Loucy (cell line): Measurements from ENCODE around the gene ZNF679.

Experiments
- H2AFZ ChIP-seq: fragments of 200-600 bp; sonication (generic); 2 replicates; pipeline ENCODE4 v1.6.0; 2016; ENCODE audit warnings: antibody characterized with exemption, mild to moderate bottlenecking, low read length, moderate library complexity
- H3F3A ChIP-seq: fragments of 200-600 bp; 2 replicates; pipeline ENCODE4 v1.6.0; 2016; ENCODE audit warnings: antibody characterized with exemption, low read depth, mild to moderate bottlenecking
- H3K27me3 ChIP-seq: fragments of 200-600 bp; sonication (generic); 2 replicates; pipeline ENCODE4 v1.6.1; 2014; ENCODE audit warnings: low read length, mild to moderate bottlenecking; ENCODE audit not compliant: insufficient read depth, poor library complexity, severe bottlenecking
- H3K36me3 ChIP-seq: fragments of 200-600 bp; sonication (generic); 2 replicates; pipeline ENCODE4 v1.6.1; 2016; ENCODE audit warnings: low read length; ENCODE audit not compliant: insufficient read depth
- H3K4me1 ChIP-seq: fragments of 200-600 bp; sonication (generic); 2 replicates; pipeline ENCODE4 v1.5.1; 2014; ENCODE audit warnings: low read length, mild to moderate bottlenecking; ENCODE audit not compliant: insufficient read depth, poor library complexity, severe bottlenecking
- H3K4me2 ChIP-seq: fragments of 200-600 bp; sonication (generic); 2 replicates; pipeline ENCODE4 v1.6.0; 2014; ENCODE audit warnings: antibody characterized with exemption, low read length, low read depth, mild to moderate bottlenecking; ENCODE audit not compliant: poor library complexity, severe bottlenecking
- H3K4me3 ChIP-seq: fragments of 200-600 bp; sonication (generic); 2 replicates; pipeline ENCODE4 v1.5.1; 2014; ENCODE audit warnings: low read length, mild to moderate bottlenecking, mixed read lengths; ENCODE audit not compliant: poor library complexity, severe bottlenecking
- H3K79me2 ChIP-seq: fragments of 200-600 bp; sonication (generic); 2 replicates; pipeline ENCODE4 v1.6.1; 2014; ENCODE audit warnings: low read length; ENCODE audit not compliant: insufficient read depth
- H3K9ac ChIP-seq: fragments of 200-600 bp; sonication (generic); 2 replicates; pipeline ENCODE4 v1.6.0; 2014; ENCODE audit warnings: mild to moderate bottlenecking, low read depth, low read length, moderate library complexity; ENCODE audit not compliant: poor library complexity, severe bottlenecking
- H3K9me2 ChIP-seq: fragments of 200-600 bp; sonication (generic); replicated peaks from 2 replicates; pipeline ENCODE4 v1.6.1; 2016; ENCODE audit warnings: low read depth, low read length, mixed read lengths
- H3K9me3 ChIP-seq: fragments of 200-600 bp; sonication (generic); 2 replicates; pipeline ENCODE4 v1.6.1; 2014; ENCODE audit warnings: mild to moderate bottlenecking, antibody characterized with exemption, low read length, low read depth; ENCODE audit not compliant: insufficient read depth
- H4K20me1 ChIP-seq: fragments of 200-600 bp; sonication (generic); 2 replicates; pipeline ENCODE4 v1.6.0; 2014; ENCODE audit warnings: antibody characterized with exemption, low read length, mild to moderate bottlenecking; ENCODE audit not compliant: insufficient read depth, poor library complexity, severe bottlenecking
- EZH2phosphoT487 ChIP-seq: fragments of 200-600 bp; IDR thresholded peaks from 2 replicates; pipeline ENCODE4 v1.6.1; 2018; ENCODE audit warnings: antibody characterized with exemption, mild to moderate bottlenecking, moderate library complexity, borderline replicate concordance
- TF ChIP-seq, protein P1 (sequence below): fragments of 200-600 bp; sonication (generic); conservative IDR thresholded peaks from 2 replicates; pipeline ENCODE4 v1.5.1; 2014; ENCODE audit warnings: mild to moderate bottlenecking, antibody characterized with exemption, low read length

Gene ZNF679

GRCh38 chr7:64310426-64310825 is 82.2 kb downstream of the ZNF679 start:
- Histone ChIP-seq H3K9ac (no peak overlapping the region), H3K4me3 (no peak overlapping the region), H3K79me2 (peaks cover 17% of the 10 kb centered on the region), H3K36me3 (no peaks in the 10 kb centered on the region), H3K9me2 (no peaks in the 10 kb centered on the region), H2AFZ (no peak overlapping the region), H3K27me3 (no peaks in the 10 kb centered on the region), H3K9me3 (no peaks in the 10 kb centered on the region), H3F3A (no peaks in the 10 kb centered on the region), H4K20me1 (peaks cover 9% of the 10 kb centered on the region), H3K4me2 (no peak overlapping the region), H3K4me1 (peaks cover 12% of the 10 kb centered on the region)
- no peak for TF ChIP-seq EZH2phosphoT487
- TF ChIP-seq, protein P1, sequence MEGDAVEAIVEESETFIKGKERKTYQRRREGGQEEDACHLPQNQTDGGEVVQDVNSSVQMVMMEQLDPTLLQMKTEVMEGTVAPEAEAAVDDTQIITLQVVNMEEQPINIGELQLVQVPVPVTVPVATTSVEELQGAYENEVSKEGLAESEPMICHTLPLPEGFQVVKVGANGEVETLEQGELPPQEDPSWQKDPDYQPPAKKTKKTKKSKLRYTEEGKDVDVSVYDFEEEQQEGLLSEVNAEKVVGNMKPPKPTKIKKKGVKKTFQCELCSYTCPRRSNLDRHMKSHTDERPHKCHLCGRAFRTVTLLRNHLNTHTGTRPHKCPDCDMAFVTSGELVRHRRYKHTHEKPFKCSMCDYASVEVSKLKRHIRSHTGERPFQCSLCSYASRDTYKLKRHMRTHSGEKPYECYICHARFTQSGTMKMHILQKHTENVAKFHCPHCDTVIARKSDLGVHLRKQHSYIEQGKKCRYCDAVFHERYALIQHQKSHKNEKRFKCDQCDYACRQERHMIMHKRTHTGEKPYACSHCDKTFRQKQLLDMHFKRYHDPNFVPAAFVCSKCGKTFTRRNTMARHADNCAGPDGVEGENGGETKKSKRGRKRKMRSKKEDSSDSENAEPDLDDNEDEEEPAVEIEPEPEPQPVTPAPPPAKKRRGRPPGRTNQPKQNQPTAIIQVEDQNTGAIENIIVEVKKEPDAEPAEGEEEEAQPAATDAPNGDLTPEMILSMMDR, result no peak

DNA sequence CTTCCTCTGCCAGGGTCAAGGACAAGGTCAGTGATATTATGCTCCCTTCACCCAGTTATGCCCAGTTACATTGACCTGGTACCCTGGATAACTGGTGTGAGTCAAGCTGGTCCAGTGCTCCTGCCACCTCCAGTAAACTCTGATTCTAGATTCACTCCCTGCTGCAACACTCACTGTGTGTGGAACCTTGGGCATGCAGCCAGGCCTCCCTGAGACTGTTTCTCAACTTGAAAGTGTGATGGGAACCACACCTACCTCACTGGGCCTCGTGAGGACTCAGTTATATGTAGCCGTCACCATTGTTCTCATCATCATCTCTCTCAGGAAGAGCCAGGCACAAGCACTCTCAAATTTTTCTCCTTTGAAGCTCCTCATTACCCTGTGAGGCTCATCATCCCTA is 84.6 kb downstream of the ZNF679 start:
- H3K4me3 ChIP-seq, result no peak overlapping the region
- H3K27me3 ChIP-seq, result no peaks in the 10 kb centered on the region
- TF ChIP-seq EZH2phosphoT487, result no peak
- TF ChIP-seq, protein P1, result no peak
- H3K4me2 ChIP-seq, result peak overlapping the region; percentile 74
- H3K9me3 ChIP-seq, result no peaks in the 10 kb centered on the region
- no peak overlapping the region for H2AFZ ChIP-seq
- H4K20me1 ChIP-seq, result peaks cover 32% of the 10 kb centered on the region
- H3F3A ChIP-seq, result no peaks in the 10 kb centered on the region
- H3K4me1 ChIP-seq, result peaks cover 25% of the 10 kb centered on the region
- no peaks in the 10 kb centered on the region for H3K9me2 ChIP-seq
- no peaks in the 10 kb centered on the region for H3K36me3 ChIP-seq
- H3K79me2 ChIP-seq, result peaks cover 41% of the 10 kb centered on the region
- H3K9ac ChIP-seq, result peak overlapping the region; percentile 61

- Histone ChIP-seq H4K20me1 (peaks cover 43% of the 10 kb centered on the region), H3K79me2 (peaks cover 52% of the 10 kb centered on the region), H3K9me3 (no peaks in the 10 kb centered on the region), H3K9ac (peak within 1 kb of the TSS; percentile 92), H3K27me3 (no peaks in the 10 kb centered on the region), H3K4me3 (peak within 1 kb of the TSS; percentile 82), H3K4me1 (peaks cover 28% of the 10 kb centered on the region), H3K9me2 (no peaks in the 10 kb centered on the region), H3F3A (no peaks in the 10 kb centered on the region), H3K4me2 (peak within 1 kb of the TSS; percentile 81), H2AFZ (peak within 1 kb of the TSS; percentile 92), H3K36me3 (no peaks in the 10 kb centered on the region)
- no peak for TF ChIP-seq EZH2phosphoT487
- TF ChIP-seq, protein P1, result no peak
These were observed 85.6 kb downstream of the ZNF679 start, which contains the start of gene ZNF736 for GRCh38 chr7:64313740-64314491. TSS of gene ZNF736 (plus strand) at chr7:64313961. CDS start at chr7:64314151, 190 bp downstream.
